Activated CD8-positive, alpha-beta memory T cell treated with anti-CD3 and anti-CD28 coated beads for 1 hour (primary cell): ENCODE measurements around the gene MCTP1.

ENCODE experiments used
- DNase-seq, 2 donors: peaks; one replicate each; pipeline ENCODE4 v3.0.0-alpha.2; 2020; ENCODE audit warnings: low read depth in 1 of 2; ENCODE audit errors: extremely low read depth in 1 of 2

Gene MCTP1

DNA sequence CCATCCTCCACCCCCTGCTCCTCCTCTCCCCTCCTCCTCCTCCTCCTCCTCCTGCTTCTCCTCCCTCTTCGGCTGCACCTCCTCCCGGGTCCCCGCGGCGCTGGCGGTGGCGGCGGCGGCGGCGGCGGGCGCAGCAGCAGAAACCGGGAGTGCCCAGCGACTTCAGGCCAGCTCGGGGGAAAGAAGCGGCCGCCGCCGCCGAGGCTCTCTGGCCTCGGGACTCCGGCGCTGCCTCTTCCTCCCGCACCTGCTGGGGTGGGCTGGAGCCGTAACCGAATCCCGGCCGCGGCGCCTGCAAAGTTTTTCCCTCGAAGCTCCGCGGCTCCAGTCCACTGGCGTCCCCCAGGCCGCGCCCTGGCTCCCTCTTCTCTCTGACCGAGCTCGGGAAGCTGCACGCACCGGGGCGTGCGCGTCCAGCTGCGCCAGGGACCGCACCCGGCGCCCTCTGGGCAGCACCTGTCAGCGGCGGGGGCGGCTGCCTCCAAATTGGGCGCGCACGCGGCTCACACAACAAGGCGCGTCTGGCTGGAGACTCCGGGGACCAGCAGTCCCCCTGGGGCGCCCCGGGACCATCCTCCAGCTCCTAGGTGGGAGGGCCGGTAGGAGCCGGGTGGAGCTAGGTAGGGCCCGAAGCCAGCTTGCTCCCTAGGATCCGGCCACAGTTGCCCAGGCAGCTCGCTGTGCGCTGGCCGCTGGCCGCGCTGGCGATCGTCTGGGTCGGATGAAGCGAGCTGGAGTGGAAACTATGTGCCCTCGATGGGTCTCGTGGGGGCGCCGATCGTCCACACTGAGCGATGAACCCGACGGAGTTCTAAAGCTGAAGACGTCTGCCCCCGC lies at the start of gene MCTP1:
Gene MCTP1 (minus strand): TSS at position 523 of the 837 bp plus-strand sequence.
- DNase-seq: no peak

DNA sequence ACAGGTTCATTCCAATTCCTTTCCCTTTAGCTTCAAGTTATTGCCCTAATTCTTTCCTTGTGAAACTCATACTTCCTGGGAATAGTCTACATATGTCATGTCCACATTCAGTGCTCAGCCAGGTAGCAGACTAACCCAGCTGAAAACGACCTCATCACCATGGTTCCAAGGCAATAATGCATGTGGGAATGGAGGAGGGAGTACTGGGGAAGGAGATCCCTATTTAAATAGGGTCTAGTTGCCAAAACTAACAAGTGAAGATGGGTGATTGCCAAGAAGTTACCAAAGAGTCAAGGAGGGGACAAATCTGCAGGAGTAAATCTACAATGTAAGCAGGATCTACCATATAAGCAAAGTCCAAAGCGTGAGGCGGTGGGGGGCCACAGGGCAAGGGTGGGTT lies 47.3 kb upstream of the MCTP1 start:
- no peak for DNase-seq

DNA sequence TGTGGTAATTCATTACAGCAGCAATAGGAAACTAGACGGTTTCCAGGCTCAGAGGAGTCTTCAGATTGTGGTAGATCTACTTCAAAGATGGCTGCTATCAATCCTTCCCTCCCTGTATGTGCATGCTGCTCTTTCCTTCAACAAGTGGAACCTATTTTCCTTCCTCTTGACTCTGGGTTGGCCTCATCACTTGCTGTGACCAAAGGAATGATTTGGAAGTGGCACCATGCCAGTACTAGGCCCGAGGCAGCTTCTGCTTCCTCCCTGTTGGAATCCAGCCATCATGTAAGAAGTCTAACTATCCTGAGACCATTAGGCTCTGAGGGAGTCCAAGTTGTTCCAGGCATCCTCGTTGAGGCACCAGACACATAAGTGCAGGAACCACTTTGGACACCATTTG lies 46.5 kb upstream of the MCTP1 start:
- DNase-seq: no peak

DNA sequence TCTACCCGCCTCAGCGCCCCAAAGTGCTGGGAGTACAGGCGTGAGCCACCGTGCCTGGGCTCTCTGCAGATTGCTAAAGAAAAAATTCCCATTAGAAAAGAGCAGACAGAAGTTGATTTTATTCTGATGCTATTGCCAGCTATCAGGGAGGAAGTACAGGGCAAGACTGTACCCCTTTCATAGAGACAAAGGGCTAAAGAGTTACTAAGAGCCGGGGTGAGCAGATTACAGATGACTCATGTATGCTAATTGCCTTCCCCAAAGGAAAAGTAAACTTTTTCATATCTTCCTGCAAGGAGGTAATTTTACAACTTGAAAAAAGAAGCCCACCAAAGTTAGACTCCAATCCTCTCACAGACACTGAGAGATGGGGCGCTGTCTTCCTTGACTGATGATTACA lies 42.3 kb upstream of the MCTP1 start:
- no peak for DNase-seq

DNA sequence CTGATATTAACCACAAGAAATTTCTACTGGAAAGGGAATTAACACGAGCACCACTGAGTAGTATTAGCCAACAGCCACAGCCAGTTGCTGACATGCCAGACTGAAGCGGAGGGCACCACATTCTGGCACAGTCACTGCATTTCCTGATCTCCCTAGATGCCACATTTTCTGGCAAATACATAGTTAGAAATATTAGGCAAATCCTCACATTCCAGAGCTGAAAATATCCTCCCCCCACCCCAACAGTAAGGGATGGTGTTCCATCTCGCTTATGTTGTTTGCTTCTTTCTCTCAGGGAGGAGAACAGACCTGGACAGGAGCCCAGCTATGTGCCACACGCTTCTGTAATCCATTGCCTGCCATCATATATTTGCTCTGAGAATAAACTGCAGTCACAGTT lies 32.8 kb upstream of the MCTP1 start:
- no peak for DNase-seq

DNA sequence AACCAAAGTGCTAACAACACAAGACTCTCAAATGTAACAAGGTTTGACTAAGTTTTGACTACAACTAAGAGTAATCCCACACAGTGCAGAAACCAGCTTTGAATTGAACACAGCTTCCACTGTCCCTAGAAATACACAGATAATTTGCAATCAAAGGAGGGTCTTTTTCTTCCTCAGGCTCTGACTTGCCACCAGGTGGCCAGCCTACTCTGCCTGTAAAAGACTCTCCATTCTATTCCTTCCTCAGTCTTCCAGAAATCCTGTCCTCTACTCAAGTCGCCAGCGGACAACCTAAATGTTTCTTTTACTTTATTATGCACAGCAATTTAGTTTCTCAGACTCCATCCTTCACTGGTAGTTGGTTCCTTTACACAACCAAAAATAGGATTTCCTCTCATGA lies 32.2 kb upstream of the MCTP1 start:
- no peak for DNase-seq

DNA sequence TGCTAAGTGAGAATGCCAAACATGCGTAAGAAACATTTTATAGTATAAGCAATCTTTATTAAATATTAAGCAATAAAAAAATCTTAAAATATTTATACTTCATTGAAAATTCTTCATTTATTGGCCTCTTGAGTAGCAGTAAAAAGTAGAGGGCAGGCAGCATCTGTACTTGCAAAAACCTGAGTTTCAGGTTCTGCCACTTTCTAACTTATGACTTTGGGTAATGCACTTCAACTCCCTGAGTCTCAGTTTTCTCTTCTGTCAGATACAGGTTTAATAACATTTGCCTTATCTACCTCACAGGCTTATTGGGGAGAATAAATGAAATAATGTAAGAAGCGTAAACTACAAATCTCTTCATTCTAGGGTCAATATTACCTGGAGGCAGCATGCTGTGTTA lies 19.8 kb upstream of the MCTP1 start:
- DNase-seq: no peak

DNA sequence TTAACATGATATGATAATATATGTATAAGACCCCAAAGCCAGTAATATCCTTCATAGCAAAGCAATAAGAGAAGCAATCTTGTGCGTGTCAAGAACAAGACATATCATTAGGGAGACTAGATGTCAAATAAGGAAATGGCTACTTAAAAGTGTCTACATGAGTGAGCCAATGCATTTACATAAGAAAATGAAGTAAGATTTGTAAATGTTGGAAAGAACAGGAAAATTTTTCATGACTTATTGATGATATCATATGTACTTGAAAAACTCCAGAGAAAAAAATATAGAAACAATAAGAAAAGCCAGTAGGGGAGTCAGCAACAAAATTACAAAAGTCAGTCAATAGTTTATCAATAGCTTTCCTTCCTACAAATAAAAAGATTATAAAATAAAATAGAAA lies 13.8 kb upstream of the MCTP1 start:
- no peak for DNase-seq

DNA sequence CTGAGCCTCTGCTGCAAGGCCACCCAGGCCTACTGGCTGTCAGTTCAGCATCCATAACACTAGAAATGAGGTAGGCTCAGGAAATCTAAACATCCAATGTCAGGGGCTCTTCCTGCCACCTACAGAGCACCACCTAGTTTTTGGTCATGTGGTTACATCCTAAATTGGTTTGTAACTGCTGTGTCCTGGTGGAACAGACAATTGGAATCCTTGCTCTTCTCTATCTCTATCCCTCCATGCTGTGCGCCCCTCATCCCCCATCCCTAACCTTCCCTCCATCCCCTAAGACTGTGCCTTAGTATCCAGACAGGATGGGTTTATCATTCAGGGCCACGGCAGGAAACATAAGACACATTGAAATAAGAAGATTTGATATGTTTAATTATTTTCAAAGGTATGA lies 11.4 kb upstream of the MCTP1 start:
- DNase-seq: no peak

DNA sequence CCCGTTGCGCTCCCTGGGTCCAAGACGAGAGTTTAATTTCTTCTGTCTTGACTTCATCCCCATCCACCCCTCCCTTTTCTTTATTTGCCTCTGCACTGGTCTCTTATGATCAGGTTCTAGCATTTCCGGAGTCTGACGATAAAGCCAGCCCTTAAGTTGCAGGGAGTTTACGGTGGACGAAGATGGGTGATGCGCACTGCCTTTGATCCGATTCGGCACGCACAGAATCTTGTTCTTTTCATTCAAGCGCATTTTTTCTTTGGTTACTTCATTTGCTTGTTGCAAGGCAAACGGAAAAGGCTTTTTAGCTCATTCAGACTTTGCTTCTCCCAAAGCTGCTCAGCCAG lies 488 bp upstream of the MCTP1 start:
- DNase-seq: no peak

DNA sequence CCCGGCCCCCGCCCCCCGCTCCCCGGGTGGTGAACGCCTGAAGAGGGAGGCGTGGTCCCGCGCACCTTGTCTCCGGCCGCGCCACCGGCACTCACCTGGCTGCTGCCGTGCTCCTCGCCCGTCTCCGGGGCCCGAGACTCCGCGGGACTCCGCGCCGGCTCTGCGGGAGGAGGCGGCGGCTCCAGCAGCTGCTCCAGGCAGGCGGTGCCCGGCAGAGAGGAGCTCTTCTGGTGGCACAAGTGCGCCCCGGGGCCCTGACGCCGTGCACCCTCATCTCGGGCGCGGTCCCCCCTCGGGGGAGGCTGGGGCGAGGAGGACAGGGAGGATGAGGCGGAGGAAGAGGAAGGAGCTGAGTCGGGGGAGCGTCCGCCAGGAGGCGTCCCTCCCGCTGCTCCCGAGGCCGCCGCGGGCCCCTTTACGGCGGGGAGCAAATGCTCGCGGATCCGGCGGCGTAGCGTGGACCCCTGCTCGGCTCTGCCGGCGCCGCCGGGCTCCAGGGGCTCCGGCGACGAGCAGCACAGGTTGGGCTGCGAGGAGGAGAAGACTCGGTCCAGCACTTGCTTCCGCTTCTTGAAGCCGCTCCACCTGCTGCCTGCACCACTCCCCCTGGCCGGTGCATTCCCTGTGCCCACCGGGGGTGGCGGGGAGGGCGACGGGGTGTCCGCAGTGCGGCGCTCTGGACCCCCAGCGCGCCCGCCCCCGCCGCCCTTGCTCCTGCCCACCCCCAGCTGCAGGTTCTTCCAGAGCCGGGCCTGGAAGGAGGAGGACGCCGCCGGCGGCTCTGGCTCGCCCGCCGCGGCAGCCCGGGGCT lies 928 bp downstream of the MCTP1 start:
- no peak for DNase-seq

DNA sequence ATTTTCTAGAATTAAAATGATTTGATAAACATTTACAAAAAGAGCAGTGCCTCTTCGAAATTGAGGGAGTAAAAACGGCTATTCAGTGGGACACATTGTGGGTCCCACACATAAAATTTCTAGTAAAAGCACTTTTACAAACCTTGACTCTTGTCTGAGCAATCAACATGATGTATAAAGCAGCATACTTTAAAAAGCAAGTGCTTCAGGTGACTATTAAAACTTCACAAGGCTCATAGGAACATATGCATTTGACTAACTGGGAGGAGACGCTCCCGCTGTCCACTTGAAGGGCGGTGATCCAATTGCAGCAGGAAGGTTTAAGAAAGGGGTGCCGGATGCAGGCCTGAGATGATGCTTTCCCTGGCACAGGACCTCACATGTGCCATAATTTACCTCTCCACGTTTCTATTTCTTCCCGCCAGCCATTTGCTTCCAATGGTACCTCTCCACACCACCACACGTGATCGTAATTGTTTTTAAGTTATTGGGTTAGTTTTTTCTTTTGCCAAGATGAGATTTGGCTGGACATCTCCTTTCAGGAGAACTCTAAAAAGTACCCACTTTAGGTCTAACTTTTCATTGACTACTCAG lies 1.8 kb downstream of the MCTP1 start:
- DNase-seq: no peak

DNA sequence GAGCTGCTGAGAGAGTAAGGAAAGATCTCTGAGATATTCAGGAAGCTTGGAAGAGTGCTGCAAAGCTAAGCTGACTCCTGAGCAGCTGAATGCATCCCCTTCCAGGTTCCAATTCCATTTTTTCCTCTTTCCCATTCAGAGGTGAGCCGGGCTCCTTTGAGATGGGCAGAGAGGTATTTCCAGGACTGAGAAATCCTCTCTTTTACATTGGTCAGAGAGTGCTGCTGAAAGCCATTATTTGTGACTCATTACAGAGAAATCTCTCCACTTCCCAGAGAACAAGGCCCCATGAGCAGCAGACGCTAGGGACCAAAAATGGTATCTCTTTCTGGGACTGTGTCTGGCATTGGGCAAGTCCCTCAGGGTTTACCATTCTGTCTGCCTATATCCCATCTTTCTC lies 3.7 kb downstream of the MCTP1 start:
- DNase-seq: no peak

DNA sequence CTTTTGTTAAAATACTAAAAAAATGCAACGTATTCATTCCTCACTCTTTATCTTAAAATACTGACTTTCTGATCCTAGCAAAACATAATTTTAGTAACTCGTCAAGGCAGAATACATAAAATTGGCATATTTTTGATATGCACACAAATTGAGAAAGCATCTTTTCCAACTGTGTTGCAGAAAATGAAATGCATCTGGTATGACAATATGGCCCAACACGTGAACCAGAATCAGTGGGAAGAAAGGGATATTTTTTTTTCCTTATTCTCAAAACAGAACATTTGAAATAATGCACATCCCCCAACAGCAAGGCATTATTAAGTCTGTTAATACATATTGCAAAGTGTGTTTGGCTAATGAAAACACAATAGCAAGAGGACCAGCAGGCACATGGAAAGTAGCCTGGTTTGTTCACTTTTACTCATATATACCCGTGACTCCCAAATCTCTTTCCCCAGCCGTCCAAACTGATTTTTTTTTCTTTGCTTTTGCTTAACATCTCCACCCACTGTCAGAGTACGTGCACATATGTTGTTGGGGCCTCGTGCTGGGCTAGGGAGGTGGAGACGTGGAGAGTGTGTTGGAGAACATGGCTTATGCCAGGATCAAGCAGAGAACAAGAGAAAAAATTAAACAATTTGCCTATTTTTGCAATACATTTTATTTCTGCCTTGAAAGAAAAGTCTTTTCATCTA lies 4.3 kb downstream of the MCTP1 start:
- no peak for DNase-seq

DNA sequence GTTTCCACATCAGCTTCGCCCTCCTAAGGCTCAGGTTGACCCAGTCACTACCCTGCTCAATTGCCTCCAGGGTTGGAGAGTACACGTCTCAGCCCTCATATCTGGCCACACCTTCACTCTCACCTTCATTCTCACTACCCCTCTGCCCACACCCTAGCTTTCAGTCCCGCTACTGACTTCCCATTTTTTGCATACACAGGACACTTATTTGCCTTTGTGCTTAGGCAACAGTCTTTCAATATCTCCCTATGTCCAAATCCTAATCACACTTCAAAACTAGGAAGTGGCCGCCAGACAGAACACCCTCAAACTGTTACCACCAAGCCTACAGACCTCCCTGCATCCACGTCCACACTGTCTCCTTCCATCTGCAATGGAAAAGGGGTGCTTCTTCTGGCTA lies 10.9 kb downstream of the MCTP1 start:
- DNase-seq: no peak

DNA sequence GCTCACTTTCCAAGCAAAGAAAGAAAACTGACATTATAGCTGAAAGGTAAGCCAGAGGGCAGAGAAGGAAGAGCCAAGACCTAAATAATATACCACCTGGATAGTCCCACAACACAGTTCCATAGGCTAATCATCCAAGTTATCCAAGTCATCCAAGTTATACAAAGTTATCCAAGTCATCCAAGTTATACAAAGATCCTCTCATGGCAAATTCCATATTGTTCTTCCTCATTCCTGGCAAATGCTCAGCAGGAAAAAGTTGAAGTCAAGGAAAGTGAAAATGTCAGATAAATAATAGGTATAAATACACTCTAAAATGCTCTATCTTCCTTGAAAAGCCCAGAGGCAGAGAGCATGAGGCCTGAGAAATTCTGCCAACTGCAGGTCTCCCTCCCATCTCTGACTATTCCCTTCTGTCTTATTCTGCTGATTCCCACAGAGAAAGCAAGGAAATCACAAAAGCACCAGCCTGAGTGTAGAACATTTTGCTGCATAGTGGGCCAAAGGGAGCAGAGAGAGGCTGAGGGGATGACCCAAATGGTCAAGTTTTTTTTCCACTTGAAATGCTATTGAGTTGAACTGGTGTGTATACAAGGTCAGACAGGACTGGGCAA lies 12.5 kb downstream of the MCTP1 start:
- no peak for DNase-seq

DNA sequence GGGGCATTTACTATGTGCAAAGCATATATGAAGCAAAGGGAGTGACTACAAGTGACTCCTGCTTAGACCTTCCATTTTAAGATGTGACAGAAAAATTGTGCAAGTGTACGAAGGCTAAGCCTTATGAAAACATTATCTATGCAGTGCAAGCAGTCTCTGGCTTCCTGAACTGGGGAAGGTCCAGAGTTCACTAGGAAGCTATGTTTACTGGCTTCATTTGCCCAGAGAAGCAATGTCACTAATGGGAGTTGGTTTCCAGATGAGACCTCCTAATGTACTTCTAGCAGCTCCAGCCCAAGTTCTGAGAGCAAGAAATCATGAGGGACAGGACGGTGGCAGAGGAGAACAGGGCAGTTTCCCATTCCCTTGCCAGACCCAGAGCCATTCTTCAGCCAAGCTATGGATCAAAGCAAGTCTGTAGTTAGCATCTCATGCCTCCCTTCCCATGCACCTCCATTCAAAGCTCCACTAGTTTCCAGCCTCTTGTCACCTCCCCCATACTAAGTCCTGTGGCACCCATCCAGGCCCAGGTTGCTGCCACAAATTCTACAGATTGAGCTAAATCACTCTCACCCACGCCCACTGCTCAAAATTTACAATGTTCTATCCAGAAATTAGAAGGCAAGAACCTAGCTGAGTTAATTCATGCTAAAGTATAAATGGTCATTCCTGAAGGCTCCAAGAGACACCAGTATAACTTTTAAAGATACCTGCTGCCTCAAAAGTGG lies 21.8 kb downstream of the MCTP1 start:
- DNase-seq: no peak

DNA sequence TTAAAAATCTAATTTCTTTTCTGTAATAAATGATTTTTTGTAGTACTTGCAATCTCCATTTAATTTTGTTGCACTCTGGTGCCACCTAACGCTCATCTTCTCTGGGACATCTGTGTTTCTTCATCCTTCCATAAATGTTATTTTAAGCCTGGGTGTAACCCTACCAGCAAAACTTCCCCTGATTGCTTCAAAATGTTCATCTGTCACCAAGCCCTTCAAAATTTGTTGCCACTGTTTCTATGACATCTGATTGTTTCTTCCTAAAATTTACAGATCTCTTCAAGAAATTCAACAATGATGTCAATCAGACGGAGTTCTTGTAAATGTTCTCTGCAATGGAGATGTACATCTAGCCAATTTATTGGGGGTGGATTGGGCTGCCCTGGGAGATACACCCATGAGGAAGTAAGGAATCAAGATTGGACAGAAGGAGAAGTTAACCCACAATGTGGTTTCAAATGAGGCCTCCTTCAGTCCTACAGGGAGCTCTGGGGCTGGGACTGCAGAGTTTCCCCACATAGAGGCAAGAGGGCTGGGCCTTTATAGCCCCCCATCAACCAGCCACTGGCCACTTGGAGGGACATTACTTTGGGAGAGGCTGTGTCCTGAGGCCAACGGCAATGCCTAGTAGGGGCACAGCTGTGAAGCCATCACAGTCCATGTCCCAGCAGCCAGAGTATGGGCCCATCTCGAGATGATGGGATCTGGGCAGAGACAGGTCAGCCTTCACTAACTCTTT lies 23.3 kb downstream of the MCTP1 start:
- DNase-seq: no peak

DNA sequence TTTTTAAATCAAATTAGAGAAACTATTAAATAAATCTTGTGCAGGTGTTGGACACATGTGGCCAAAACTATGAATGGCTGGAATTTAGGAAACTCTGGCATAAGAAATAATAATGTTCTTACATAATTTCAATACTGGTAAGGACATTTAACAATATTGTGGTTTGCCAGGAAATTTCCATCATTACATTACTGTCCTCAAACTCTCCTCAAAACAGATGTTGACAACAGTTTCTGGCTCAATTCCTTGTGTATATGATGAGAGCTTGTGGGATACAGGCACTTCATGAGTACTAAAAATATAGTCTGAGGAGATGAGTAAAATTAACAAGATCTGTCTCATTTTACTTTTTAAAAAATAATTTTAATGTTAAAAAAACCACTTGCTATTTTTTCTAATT lies 27.9 kb downstream of the MCTP1 start:
- DNase-seq: no peak

DNA sequence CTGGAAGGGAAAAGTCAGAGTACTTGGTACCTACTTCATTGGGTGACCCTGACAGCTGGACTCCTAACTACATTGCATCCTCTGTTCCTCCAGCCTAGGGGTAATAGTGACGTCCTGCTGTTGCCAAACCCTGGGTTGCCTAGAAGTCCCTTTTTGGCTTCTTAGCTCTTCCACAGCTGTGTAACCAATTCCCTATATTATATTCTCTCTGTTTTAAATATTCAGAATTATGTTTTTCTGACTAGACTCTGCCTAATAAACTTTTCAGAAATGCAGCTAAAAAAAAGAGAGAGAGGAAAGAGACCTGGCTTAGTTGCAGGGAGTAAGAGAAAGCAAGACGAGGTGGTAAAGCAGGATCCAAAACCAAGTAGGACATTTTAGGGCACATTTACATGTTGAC lies 28.4 kb downstream of the MCTP1 start:
- no peak for DNase-seq
